H54 (cell line): ENCODE measurements around the gene TTF1.

Experiments
- DNase-seq: peaks from one replicate; pipeline ENCODE4 v3.0.0; 2011; ENCODE audit warnings: low spot score, mixed read lengths; ENCODE audit not compliant: insufficient read length
- FAIRE-seq: peaks from 3 replicates; lab custom pipeline; 2011; peaks lifted over from hg19 to GRCh38; lab: Jason Lieb, UNC
- POLR2A ChIP-seq: IDR thresholded peaks from 2 replicates; pipeline ENCODE4 v1.6.1; 2011; ENCODE audit warnings: low read depth, mild to moderate bottlenecking, low read length

The TTF1 gene

GRCh38 chr9:132424857-132425674, 18.4 kb upstream of the TTF1 start:
- no peak for DNase-seq
- FAIRE-seq, result no peak
- TF ChIP-seq POLR2A, result no peak

- DNase-seq, result no peak
- FAIRE-seq, result no peak
- TF ChIP-seq POLR2A, result no peak
Measured at GRCh38 chr9:132423503-132423902, 16.9 kb upstream of the TTF1 start.

- no peak for FAIRE-seq
- TF ChIP-seq POLR2A, result no peak
- DNase-seq, result no peak
Measured at GRCh38 chr9:132422574-132422973, 15.9 kb upstream of the TTF1 start.

- no peak for TF ChIP-seq POLR2A
- FAIRE-seq (no peak), DNase-seq (no peak)
Measured at GRCh38 chr9:132418726-132419363, 12.2 kb upstream of the TTF1 start.

GRCh38 chr9:132415181-132415580, 8.5 kb upstream of the TTF1 start:
- FAIRE-seq, result no peak
- TF ChIP-seq POLR2A, result no peak

GRCh38 chr9:132414731-132415130, 8.1 kb upstream of the TTF1 start:
- no peak for TF ChIP-seq POLR2A
- FAIRE-seq (no peak), DNase-seq (no peak)

More at GRCh38 chr9:132415181-132415580, 8.5 kb upstream of the TTF1 start:
- no peak for DNase-seq

GRCh38 chr9:132413926-132414325, 7.3 kb upstream of the TTF1 start:
- no peak for TF ChIP-seq POLR2A
- FAIRE-seq, result no peak
- DNase-seq, result no peak

- DNase-seq (no peak), FAIRE-seq (no peak)
- no peak for TF ChIP-seq POLR2A
Measured at GRCh38 chr9:132412089-132412488, 5.4 kb upstream of the TTF1 start.

- no peak for FAIRE-seq
- TF ChIP-seq POLR2A, result no peak
- DNase-seq, result peak; percentile 51
Measured at GRCh38 chr9:132411091-132411508, 4.5 kb upstream of the TTF1 start.

- DNase-seq, result no peak
- FAIRE-seq, result no peak
- no peak for TF ChIP-seq POLR2A
Measured at GRCh38 chr9:132410642-132411041, 4.0 kb upstream of the TTF1 start.

- TF ChIP-seq POLR2A, result no peak
- DNase-seq, result peak; percentile 88
- no peak for FAIRE-seq
Measured at GRCh38 chr9:132409828-132410528, 3.3 kb upstream of the TTF1 start, which contains the start of gene CFAP77. Gene CFAP77 (plus strand): TSS chr9:132410211. CDS start chr9:132410272, 61 bp downstream.

- TF ChIP-seq POLR2A, result no peak
- no peak for DNase-seq
- no peak for FAIRE-seq
Measured at GRCh38 chr9:132408521-132408920, 1.9 kb upstream of the TTF1 start.

- TF ChIP-seq POLR2A, result no peak
Measured at GRCh38 chr9:132407196-132407595, 556 bp upstream of the TTF1 start.

More at GRCh38 chr9:132407196-132407595, 556 bp upstream of the TTF1 start:
- DNase-seq (no peak), FAIRE-seq (no peak)
